ENCODE data around the gene CTXND2.
"Not testable (repeated sequence)": the region's sequence is repeated elsewhere in the genome, so short reads cannot be mapped to it uniquely, and the experiment has no call there.

The CTXND2 gene

DNA sequence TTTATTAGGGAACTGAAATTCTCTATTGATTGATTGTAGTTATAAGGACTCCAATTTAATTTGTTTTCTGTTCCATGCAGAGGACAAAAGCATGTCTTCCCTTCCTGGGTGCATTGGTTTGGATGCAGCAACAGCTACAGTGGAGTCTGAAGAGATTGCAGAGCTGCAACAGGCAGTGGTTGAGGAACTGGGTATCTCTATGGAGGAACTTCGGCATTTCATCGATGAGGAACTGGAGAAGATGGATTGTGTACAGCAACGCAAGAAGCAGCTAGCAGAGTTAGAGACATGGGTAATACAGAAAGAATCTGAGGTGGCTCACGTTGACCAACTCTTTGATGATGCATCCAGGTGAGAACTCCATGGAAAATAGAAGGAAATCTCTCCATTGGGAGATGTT is 40.7 kb downstream of the CTXND2 start:
- no peak for TF ChIP-seq CTCF (IDR thresholded peaks at IDR 0.05; ENCODE audit: extremely low read depth, insufficient read depth, missing control alignments)
- in situ Hi-C loops (cut with MboI; ENCODE audit: low pct_unique_long_range_greater_than_20kb, low sequenced_read_pairs, unreplicated experiment) = no loop called here
- DNase-seq (ENCODE audit: low spot score) = no peak

- in situ Hi-C loops (cut with MboI; ENCODE audit: low pct_unique_long_range_greater_than_20kb, low sequenced_read_pairs, unreplicated experiment) = no loop called here
- no peak for DNase-seq (ENCODE audit: low spot score)
- TF ChIP-seq CTCF (IDR thresholded peaks at IDR 0.05; ENCODE audit: extremely low read depth, insufficient read depth, missing control alignments) = no peak
Observed at GRCh38 chr1:150928286-150928685, 41.4 kb downstream of the CTXND2 start.

DNA sequence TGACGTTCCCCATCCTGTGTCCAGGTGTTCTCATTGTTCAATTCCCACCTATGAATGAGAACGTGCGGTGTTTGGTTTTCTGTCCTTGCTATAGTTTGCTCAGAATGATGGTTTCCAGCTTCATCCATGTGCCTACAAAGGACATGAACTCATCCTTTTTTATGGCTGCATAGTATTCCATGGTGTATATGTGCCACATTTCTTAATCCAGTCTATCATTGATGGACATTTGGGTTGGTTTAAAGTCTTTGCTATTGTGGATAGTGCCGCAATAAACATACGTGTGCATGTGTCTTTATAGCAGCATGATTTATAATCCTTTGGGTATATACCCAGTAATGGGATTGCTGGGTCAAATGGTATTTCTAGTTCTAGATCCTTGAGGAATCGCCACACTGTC is 41.8 kb downstream of the CTXND2 start:
- in situ Hi-C loops (cut with MboI; ENCODE audit: low pct_unique_long_range_greater_than_20kb, low sequenced_read_pairs, unreplicated experiment); DNase-seq (ENCODE audit: low spot score): not testable (repeated sequence)

- DNase-seq (ENCODE audit: low spot score) = no peak
- in situ Hi-C loops (cut with MboI; ENCODE audit: low pct_unique_long_range_greater_than_20kb, low sequenced_read_pairs, unreplicated experiment) = no loop called here
- no peak for TF ChIP-seq CTCF (IDR thresholded peaks at IDR 0.05; ENCODE audit: extremely low read depth, insufficient read depth, missing control alignments)
Observed at GRCh38 chr1:150931773-150932172, 44.8 kb downstream of the CTXND2 start.

GRCh38 chr1:150944856-150945255 is 57.9 kb downstream of the CTXND2 start:
- DNase-seq (ENCODE audit: low spot score) = no peak
- in situ Hi-C loops (cut with MboI; ENCODE audit: low pct_unique_long_range_greater_than_20kb, low sequenced_read_pairs, unreplicated experiment) = no loop called here
- no peak for TF ChIP-seq CTCF (IDR thresholded peaks at IDR 0.05; ENCODE audit: extremely low read depth, insufficient read depth, missing control alignments)

DNA sequence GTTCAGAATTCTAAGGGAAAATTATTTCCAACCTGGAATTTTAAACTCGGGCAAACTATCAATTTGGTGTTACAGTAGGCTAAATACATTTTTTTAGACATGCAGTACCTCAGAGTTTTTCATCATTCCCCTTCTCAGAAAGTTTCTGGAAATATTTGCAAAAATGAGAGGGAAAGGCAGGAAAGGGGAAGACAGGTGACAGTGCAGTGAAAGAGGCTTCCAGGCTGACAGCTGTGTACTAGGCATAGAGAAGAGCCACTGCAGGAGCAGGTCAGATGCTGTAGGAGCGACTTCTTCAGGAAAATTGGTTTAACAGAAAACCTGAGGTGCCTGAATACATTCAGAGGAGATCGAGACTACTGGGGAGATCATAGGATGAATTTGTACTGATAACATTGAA is 67.8 kb downstream of the CTXND2 start:
- TF ChIP-seq CTCF (IDR thresholded peaks at IDR 0.05; ENCODE audit: extremely low read depth, insufficient read depth, missing control alignments) = no peak
- in situ Hi-C loops (cut with MboI; ENCODE audit: low pct_unique_long_range_greater_than_20kb, low sequenced_read_pairs, unreplicated experiment) = loop anchor here (25.0 kb wide), 1 partner anchor 717 kb away; the partner anchor contains the start of gene ANP32E
- no peak for DNase-seq (ENCODE audit: low spot score)

DNA sequence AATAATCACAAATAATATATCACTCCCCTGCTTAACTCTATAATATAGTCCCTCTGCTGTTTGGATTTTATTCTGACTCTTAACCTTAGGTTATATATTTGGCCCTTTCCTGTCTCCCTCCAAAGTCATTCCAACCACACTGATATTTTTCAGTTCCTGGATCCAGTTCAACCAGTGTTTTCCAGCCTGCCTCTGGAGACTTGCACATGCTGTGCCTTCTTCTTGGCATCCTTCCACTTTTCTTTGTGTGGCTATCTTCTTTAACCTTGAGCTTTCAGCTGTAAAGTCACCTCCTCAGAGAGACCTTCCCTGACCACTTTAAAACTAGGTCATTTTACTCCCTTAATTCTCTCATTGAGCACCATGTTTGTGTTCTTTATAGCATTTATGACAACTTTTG is 68.3 kb downstream of the CTXND2 start:
- TF ChIP-seq CTCF (IDR thresholded peaks at IDR 0.05; ENCODE audit: extremely low read depth, insufficient read depth, missing control alignments) = no peak
- DNase-seq (ENCODE audit: low spot score) = no peak
- in situ Hi-C loops (cut with MboI; ENCODE audit: low pct_unique_long_range_greater_than_20kb, low sequenced_read_pairs, unreplicated experiment) = loop anchor here (25.0 kb wide), 1 partner anchor 718 kb away; the partner anchor contains the start of gene ANP32E

Data from GM13977 (cell line).